Measurements from ENCODE around the gene PRKAG2.

PRKAG2 gene

DNA sequence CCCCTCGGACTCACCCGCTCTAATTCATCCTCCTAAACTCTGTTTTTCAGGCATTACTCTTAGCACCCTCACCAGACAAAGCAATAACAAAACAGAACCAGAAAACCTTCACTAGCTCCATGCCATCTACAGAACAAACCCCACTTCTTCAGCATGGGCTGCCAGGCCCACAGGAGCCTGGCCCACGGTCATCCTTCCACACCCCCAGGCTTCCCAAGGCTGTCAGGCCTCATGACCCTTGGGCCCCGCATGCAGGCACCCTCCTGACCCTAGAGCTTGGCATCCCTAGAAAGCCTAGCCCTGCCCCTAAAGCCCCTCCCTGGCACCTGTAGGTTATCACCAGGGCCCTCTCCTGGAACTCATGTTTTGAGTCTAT, 59.6 kb downstream of the PRKAG2 start:
- H3K27ac ChIP-seq (ENCODE audit: low read depth, low read length), result no peak overlapping the region

DNA sequence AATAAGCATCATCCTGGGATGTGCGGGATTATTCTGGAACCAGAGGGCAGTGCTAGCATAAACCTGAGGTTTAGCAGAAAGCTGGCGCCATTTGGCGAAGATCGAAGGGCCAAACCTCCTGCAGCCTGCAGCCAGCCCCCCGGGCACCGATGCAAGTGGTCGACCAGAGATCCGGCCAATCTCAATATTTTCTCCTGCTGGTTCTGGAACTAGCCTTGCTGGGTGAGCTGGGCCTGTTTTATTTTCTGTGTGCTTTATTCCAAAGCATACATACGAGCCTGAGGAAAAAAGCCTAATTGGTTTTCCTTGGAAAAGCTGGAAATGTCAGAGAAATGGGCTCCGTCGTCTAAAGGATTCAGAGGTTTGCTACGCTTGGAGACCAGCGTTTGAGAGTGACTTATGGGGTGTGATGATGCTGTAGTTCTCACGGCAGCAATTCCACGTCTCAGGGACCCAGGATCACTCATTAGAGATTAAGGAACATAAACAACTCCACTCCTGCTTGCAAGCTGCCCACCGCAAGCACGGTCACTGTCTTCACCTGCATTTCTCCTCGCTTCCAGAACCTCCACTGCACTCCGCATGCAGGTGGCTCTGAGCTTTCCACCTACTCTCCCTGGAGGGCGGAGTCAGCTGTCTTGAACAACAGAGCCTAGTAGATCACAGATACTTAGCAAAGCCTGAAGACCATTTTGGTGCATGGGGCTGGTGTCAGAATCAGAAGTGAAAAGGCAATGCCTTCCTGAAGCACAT, 60.2 kb downstream of the PRKAG2 start:
- H3K36me3 ChIP-seq (ENCODE audit: control insufficient read depth, low read length), result no peaks in the 10 kb centered on the region
- no peak overlapping the region for H3K4me3 ChIP-seq (ENCODE audit: low read length)
- TF ChIP-seq, protein P1, sequence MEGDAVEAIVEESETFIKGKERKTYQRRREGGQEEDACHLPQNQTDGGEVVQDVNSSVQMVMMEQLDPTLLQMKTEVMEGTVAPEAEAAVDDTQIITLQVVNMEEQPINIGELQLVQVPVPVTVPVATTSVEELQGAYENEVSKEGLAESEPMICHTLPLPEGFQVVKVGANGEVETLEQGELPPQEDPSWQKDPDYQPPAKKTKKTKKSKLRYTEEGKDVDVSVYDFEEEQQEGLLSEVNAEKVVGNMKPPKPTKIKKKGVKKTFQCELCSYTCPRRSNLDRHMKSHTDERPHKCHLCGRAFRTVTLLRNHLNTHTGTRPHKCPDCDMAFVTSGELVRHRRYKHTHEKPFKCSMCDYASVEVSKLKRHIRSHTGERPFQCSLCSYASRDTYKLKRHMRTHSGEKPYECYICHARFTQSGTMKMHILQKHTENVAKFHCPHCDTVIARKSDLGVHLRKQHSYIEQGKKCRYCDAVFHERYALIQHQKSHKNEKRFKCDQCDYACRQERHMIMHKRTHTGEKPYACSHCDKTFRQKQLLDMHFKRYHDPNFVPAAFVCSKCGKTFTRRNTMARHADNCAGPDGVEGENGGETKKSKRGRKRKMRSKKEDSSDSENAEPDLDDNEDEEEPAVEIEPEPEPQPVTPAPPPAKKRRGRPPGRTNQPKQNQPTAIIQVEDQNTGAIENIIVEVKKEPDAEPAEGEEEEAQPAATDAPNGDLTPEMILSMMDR (IDR thresholded peaks at IDR 0.05; ENCODE audit: low read depth, low read length, poor library complexity, severe bottlenecking), result no peak
- no peak for TF ChIP-seq EZH2phosphoT487 (IDR thresholded peaks at IDR 0.05; ENCODE audit: borderline replicate concordance, low read length)
- no peaks in the 10 kb centered on the region for H4K20me1 ChIP-seq (ENCODE audit: control insufficient read depth, insufficient read depth, low read depth, low read length)
- H3K4me1 ChIP-seq (ENCODE audit: control insufficient read depth, low read length), result no peaks in the 10 kb centered on the region
- no peaks in the 10 kb centered on the region for H3K9me3 ChIP-seq (ENCODE audit: control insufficient read depth, insufficient read depth, low read length)
- no peak overlapping the region for H3K4me2 ChIP-seq (ENCODE audit: low read length)
- H3K79me2 ChIP-seq (ENCODE audit: control insufficient read depth, low read length), result no peaks in the 10 kb centered on the region
- no peak overlapping the region for H3K27ac ChIP-seq (ENCODE audit: low read depth, low read length)
- peaks cover 3% of the 10 kb centered on the region; the same call in 1 of the 2 replicates for H3K27me3 ChIP-seq (ENCODE audit: control insufficient read depth, low read length)
- no peaks in the 10 kb centered on the region for H3F3A ChIP-seq (ENCODE audit: control insufficient read depth, insufficient read depth)
- no peaks in the 10 kb centered on the region for H3K9me2 ChIP-seq (replicated peaks; ENCODE audit: control insufficient read depth, low read length)

More for the DNA sequence above, 59.6 kb downstream of the PRKAG2 start:
- no peak overlapping the region for H3K4me2 ChIP-seq (ENCODE audit: low read length)
- no peak for TF ChIP-seq EZH2phosphoT487 (IDR thresholded peaks at IDR 0.05; ENCODE audit: borderline replicate concordance, low read length)
- TF ChIP-seq, protein P1 (IDR thresholded peaks at IDR 0.05; ENCODE audit: low read depth, low read length, poor library complexity, severe bottlenecking), result no peak
- H3K4me1 ChIP-seq (ENCODE audit: control insufficient read depth, low read length), result no peaks in the 10 kb centered on the region
- no peaks in the 10 kb centered on the region for H3K9me2 ChIP-seq (replicated peaks; ENCODE audit: control insufficient read depth, low read length)
- no peaks in the 10 kb centered on the region for H4K20me1 ChIP-seq (ENCODE audit: control insufficient read depth, insufficient read depth, low read depth, low read length)
- no peaks in the 10 kb centered on the region for H3K9me3 ChIP-seq (ENCODE audit: control insufficient read depth, insufficient read depth, low read length)
- H3K27me3 ChIP-seq (ENCODE audit: control insufficient read depth, low read length), result peaks cover 3% of the 10 kb centered on the region; the same call in 1 of the 2 replicates
- no peaks in the 10 kb centered on the region for H3F3A ChIP-seq (ENCODE audit: control insufficient read depth, insufficient read depth)
- no peaks in the 10 kb centered on the region for H3K36me3 ChIP-seq (ENCODE audit: control insufficient read depth, low read length)
- no peaks in the 10 kb centered on the region for H3K79me2 ChIP-seq (ENCODE audit: control insufficient read depth, low read length)
- H3K4me3 ChIP-seq (ENCODE audit: low read length), result no peak overlapping the region

GRCh38 chr7:151815419-151815818, 61.5 kb downstream of the PRKAG2 start:
- H3K4me1 ChIP-seq (ENCODE audit: control insufficient read depth, low read length), result no peaks in the 10 kb centered on the region
- no peaks in the 10 kb centered on the region for H3K36me3 ChIP-seq (ENCODE audit: control insufficient read depth, low read length)
- TF ChIP-seq, protein P1 (IDR thresholded peaks at IDR 0.05; ENCODE audit: low read depth, low read length, poor library complexity, severe bottlenecking), result no peak
- TF ChIP-seq EZH2phosphoT487 (IDR thresholded peaks at IDR 0.05; ENCODE audit: borderline replicate concordance, low read length), result no peak

More at GRCh38 chr7:151815419-151815818, 61.5 kb downstream of the PRKAG2 start:
- Histone ChIP-seq H3K9me2 (replicated peaks; ENCODE audit: control insufficient read depth, low read length) (no peaks in the 10 kb centered on the region), H3K4me3 (ENCODE audit: low read length) (no peak overlapping the region), H3K27ac (ENCODE audit: low read depth, low read length) (no peak overlapping the region), H3K79me2 (ENCODE audit: control insufficient read depth, low read length) (no peaks in the 10 kb centered on the region), H3K4me2 (ENCODE audit: low read length) (no peak overlapping the region), H3K9me3 (ENCODE audit: control insufficient read depth, insufficient read depth, low read length) (no peaks in the 10 kb centered on the region), H3K27me3 (ENCODE audit: control insufficient read depth, low read length) (peaks cover 3% of the 10 kb centered on the region; the same call in 1 of the 2 replicates), H4K20me1 (ENCODE audit: control insufficient read depth, insufficient read depth, low read depth, low read length) (no peaks in the 10 kb centered on the region), H3F3A (ENCODE audit: control insufficient read depth, insufficient read depth) (no peaks in the 10 kb centered on the region)

Measured in DOHH2 (cell line).